Natural killer cell (primary cell): ENCODE measurements around the gene TRIM41. TPM values are rescaled to one million over a fixed set of nuclear protein-coding genes. Genes with fewer than 3 reads are reported as not detected.

Experiments used
- ATAC-seq, 3 donors: fragments of 150-1000 bp in 2 of 3; fragments of 200-7000 bp in 1 of 3; cut with Tn5 transposase; 1 replicate in 1 of 3; 2 replicates in 2 of 3; pipeline ENCODE4 v1.10.0; 2021; ENCODE audit warnings: mild to moderate bottlenecking in 2 of 3, moderate library complexity in 2 of 3
- DNase-seq, 2 donors: peaks; one replicate each; pipeline versions ENCODE4 v3.0.0 to v3.0.0-alpha.2; 2013 to 2021; ENCODE audit warnings: mixed read lengths in 1 of 2
- H3K27ac ChIP-seq: one replicate; pipeline ENCODE4 v1.5.1; 2013; ENCODE audit warnings: mild to moderate bottlenecking, low read length
- H3K27me3 ChIP-seq: one replicate; pipeline ENCODE4 v1.6.1; 2013; ENCODE audit warnings: low read length; ENCODE audit not compliant: control insufficient read depth, insufficient read depth
- H3K36me3 ChIP-seq: one replicate; pipeline ENCODE4 v1.6.1; 2013; ENCODE audit warnings: low read length; ENCODE audit not compliant: control insufficient read depth, insufficient read depth
- H3K4me1 ChIP-seq: one replicate; pipeline ENCODE4 v1.6.1; 2013; ENCODE audit warnings: low read length; ENCODE audit not compliant: control insufficient read depth, insufficient read depth
- H3K4me3 ChIP-seq: one replicate; pipeline ENCODE4 v1.5.1; 2013; ENCODE audit warnings: low read length
- H3K9me3 ChIP-seq: one replicate; pipeline ENCODE4 v1.6.1; 2013; ENCODE audit warnings: low read length; ENCODE audit not compliant: control insufficient read depth, insufficient read depth
- H3K27ac Mint-ChIP-seq, 2 donors: one replicate each; pipeline ENCODE4 v1.8.0; 2022; ENCODE audit warnings: mild to moderate bottlenecking in 2 of 2, mixed read lengths in 2 of 2, moderate library complexity in 1 of 2
- H3K27me3 Mint-ChIP-seq, 2 donors: one replicate each; pipeline ENCODE4 v1.8.0; 2022; ENCODE audit warnings: low read depth in 2 of 2, mixed read lengths in 2 of 2
- H3K36me3 Mint-ChIP-seq: one replicate; pipeline ENCODE4 v1.8.0; 2022; ENCODE audit warnings: mixed read lengths
- H3K4me1 Mint-ChIP-seq, 2 donors: one replicate each; pipeline ENCODE4 v1.8.0; 2022; ENCODE audit warnings: mixed read lengths in 2 of 2
- H3K4me3 Mint-ChIP-seq: one replicate; pipeline ENCODE4 v1.8.0; 2022; ENCODE audit warnings: mild to moderate bottlenecking, moderate library complexity, mixed read lengths
- H3K9me3 Mint-ChIP-seq, 2 donors: one replicate each; pipeline ENCODE4 v1.8.0; 2022; ENCODE audit warnings: mixed read lengths in 2 of 2
- CTCF ChIP-seq: fragments of 200-600 bp; IDR thresholded peaks from one replicate; pipeline ENCODE4 v1.8.0; 2022; ENCODE audit warnings: antibody characterized with exemption
- WGBS: methylation state at CpG from one replicate; pipeline ENCODE4 v1.1.7; 2013; ENCODE audit warnings: missing lambda C conversion rate; ENCODE audit not compliant: insufficient coverage; 5-methylcytosine and 5-hydroxymethylcytosine counted together
- intact Hi-C: fragments of 100-400 bp; cut with micrococcal nuclease; formaldehyde crosslinking; loops from one replicate; pipeline ENCODE4 v1.14.2; 2022
- total RNA-seq, 4 donors: library from RNA; stranded (reverse); fragments of 120-200 nt in 1 of 4; gene quantifications; one replicate each; pipeline versions ENCODE4 v1.2.3 to v1.2.4, GENCODE V29; 2013 to 2022

Gene TRIM41
- total RNA-seq, 3 donors from 2014 or later (not counting 1 experiment from before 2014, with no cell fraction given): 33.4 to 41.6 (median 36.0) TPM

GRCh38 chr5:181195249-181195761 lies 27.8 kb upstream of the TRIM41 start:
- H3K9me3 ChIP-seq: no peaks in the 10 kb centered on the region
- no peak overlapping the region for H3K4me3 ChIP-seq
- Mint-ChIP-seq H3K36me3 (no peaks in the 10 kb centered on the region), H3K4me3 (no peak overlapping the region), H3K27ac (no peak overlapping the region), H3K27me3 (peaks cover 4 to 12% of the 10 kb centered on the region in 2 donors), H3K4me1 (peaks cover 24 to 28% of the 10 kb centered on the region in 2 donors), H3K9me3 (no peaks in the 10 kb centered on the region)
- ATAC-seq (no peak), DNase-seq (no peak)
- no peak overlapping the region for H3K27ac ChIP-seq
- no peak for TF ChIP-seq CTCF
- H3K36me3 ChIP-seq: no peaks in the 10 kb centered on the region
- H3K4me1 ChIP-seq: peaks cover 15% of the 10 kb centered on the region
- WGBS: 88% methylated on average over 45 of the region's 45 CpGs
- no peaks in the 10 kb centered on the region for H3K27me3 ChIP-seq
- intact Hi-C loops: no loop called here

DNA sequence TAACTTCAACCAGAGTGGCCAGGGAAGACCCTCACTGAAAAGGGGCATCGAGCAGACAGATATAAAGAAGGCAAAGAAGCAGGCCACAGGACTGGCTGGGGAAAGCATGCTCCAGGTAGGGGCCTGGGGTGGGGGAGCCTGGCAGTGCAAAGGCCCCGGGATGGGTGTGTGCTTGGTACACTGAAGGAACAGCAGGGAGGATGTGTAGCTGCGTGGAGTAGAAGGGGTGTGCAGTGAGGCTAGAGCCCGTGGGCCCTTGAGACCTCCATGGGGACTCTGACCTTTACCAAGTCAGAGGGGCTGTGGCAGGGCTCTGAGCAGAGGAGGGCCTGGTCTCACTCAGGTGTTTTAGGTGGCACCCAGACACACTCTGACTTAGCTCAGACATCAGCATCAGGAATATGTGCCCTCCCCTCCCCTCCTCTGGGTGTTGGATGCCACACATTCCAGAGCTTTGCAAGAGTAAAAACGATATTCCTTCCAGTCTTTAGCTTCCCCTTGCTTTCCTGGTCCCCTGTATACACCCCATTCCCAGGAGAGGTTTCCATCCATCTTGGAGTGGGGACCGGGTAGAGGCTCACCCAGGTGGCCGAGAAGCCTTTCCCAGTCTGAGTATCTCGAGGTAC lies 25.6 kb upstream of the TRIM41 start:
- Mint-ChIP-seq H3K36me3 (no peaks in the 10 kb centered on the region), H3K27ac (no peak overlapping the region), H3K4me3 (no peak overlapping the region), H3K4me1 (peaks cover 4 to 6% of the 10 kb centered on the region in 2 donors), H3K27me3 (peaks cover 7 to 12% of the 10 kb centered on the region in 2 donors), H3K9me3 (no peaks in the 10 kb centered on the region)
- no peak for TF ChIP-seq CTCF
- no peaks in the 10 kb centered on the region for H3K9me3 ChIP-seq
- H3K4me3 ChIP-seq: no peak overlapping the region
- no peak for ATAC-seq
- intact Hi-C loops: no loop called here
- 81% methylated on average over 8 of the region's 8 CpGs for WGBS
- peaks cover 5% of the 10 kb centered on the region for H3K4me1 ChIP-seq
- no peak overlapping the region for H3K27ac ChIP-seq
- H3K36me3 ChIP-seq: no peaks in the 10 kb centered on the region
- H3K27me3 ChIP-seq: no peaks in the 10 kb centered on the region
- no peak for DNase-seq

GRCh38 chr5:181198106-181198685 lies 24.9 kb upstream of the TRIM41 start:
- Mint-ChIP-seq H3K36me3 (no peaks in the 10 kb centered on the region), H3K27ac (no peak overlapping the region), H3K4me1 (no peaks in the 10 kb centered on the region), H3K4me3 (no peak overlapping the region), H3K27me3 (peaks cover 12% of the 10 kb centered on the region in 2 donors), H3K9me3 (no peaks in the 10 kb centered on the region)
- DNase-seq (no peak), ATAC-seq (no peak)
- TF ChIP-seq CTCF: no peak
- whole genome bisulfite sequencing: 83% methylated on average over 12 of the region's 12 CpGs
- intact Hi-C loops: no loop called here
- Histone ChIP-seq H3K36me3 (no peaks in the 10 kb centered on the region), H3K27ac (no peak overlapping the region), H3K4me3 (no peak overlapping the region), H3K4me1 (no peaks in the 10 kb centered on the region), H3K9me3 (no peaks in the 10 kb centered on the region), H3K27me3 (no peaks in the 10 kb centered on the region)
